ENCODE measurements around the gene ATP1A4. TPM values are rescaled to one million over a fixed set of nuclear protein-coding genes. Genes with fewer than 3 reads are reported as not detected.
"Not testable (repeated sequence)": the region's sequence is repeated elsewhere in the genome, so short reads cannot be mapped to it uniquely, and the experiment has no call there.

The ATP1A4 gene
- total RNA-seq = not detected

- H3K36me3 Mint-ChIP-seq = no peaks in the 10 kb centered on the region
- ChIA-PET CTCF (no interaction called here), POLR2A (no interaction called here)
- no peaks in the 10 kb centered on the region for H3K9me3 Mint-ChIP-seq
- no peak within 1 kb of the TSS for H3K27ac Mint-ChIP-seq
- no peaks in the 10 kb centered on the region for H3K4me1 Mint-ChIP-seq (ENCODE audit: low read depth)
- no peak for DNase-seq
- peaks cover 4% of the 10 kb centered on the region for H3K27me3 Mint-ChIP-seq
- intact Hi-C loops (cut with micrococcal nuclease) = no loop called here
- H3K4me3 Mint-ChIP-seq = no peak within 1 kb of the TSS
Observed at GRCh38 chr1:160151303-160151702, at the start of gene ATP1A4. ATP1A4 (plus strand) TSS chr1:160151603; CDS start chr1:160152041, 438 bp downstream.

- no peak for DNase-seq
- Mint-ChIP-seq H3K27ac (peak overlapping the region; percentile 9), H3K36me3 (no peaks in the 10 kb centered on the region), H3K9me3 (no peaks in the 10 kb centered on the region), H3K4me1 (ENCODE audit: low read depth) (peaks cover 25% of the 10 kb centered on the region), H3K4me3 (no peak overlapping the region), H3K27me3 (no peaks in the 10 kb centered on the region)
- ChIA-PET POLR2A (interaction anchor here (0.8 kb wide), 1 partner anchor 178 kb away, joined by 3 read pairs; no protein-coding TSS in a partner anchor), CTCF (interaction anchor here (0.6 to 7.2 kb wide), 23 partner anchors 8 to 314 kb away, joined by 3 to 77 read pairs (median 4); partner anchors contain the start of genes CASQ1, KCNJ9 and PEX19)
- intact Hi-C loops (cut with micrococcal nuclease) = loop anchor here (1.0 to 2.0 kb wide), 6 partner anchors 7 to 274 kb away; partner anchors contain the start of gene PEX19
Observed at GRCh38 chr1:160101717-160102522, 49.5 kb upstream of the ATP1A4 start.

GRCh38 chr1:160103658-160104408, 47.6 kb upstream of the ATP1A4 start:
- Mint-ChIP-seq H3K36me3 (no peaks in the 10 kb centered on the region), H3K27ac (no peak overlapping the region), H3K4me3 (no peak overlapping the region), H3K27me3 (no peaks in the 10 kb centered on the region), H3K4me1 (ENCODE audit: low read depth) (peaks cover 16% of the 10 kb centered on the region), H3K9me3 (no peaks in the 10 kb centered on the region)
- intact Hi-C loops (cut with micrococcal nuclease) = no loop called here
- POLR2A ChIA-PET = no interaction called here
- CTCF ChIA-PET = interaction anchor here (1.0 to 7.2 kb wide), 7 partner anchors 9 to 273 kb away, joined by 3 to 77 read pairs (median 8); no protein-coding TSS in a partner anchor
- DNase-seq = no peak

GRCh38 chr1:160104486-160104885, 46.9 kb upstream of the ATP1A4 start:
- Mint-ChIP-seq H3K36me3 (no peaks in the 10 kb centered on the region), H3K27me3 (no peaks in the 10 kb centered on the region), H3K9me3 (no peaks in the 10 kb centered on the region), H3K27ac (no peak overlapping the region), H3K4me3 (no peak overlapping the region), H3K4me1 (ENCODE audit: low read depth) (peaks cover 11% of the 10 kb centered on the region)
- no peak for DNase-seq
- intact Hi-C loops (cut with micrococcal nuclease) = no loop called here
- POLR2A ChIA-PET = no interaction called here
- CTCF ChIA-PET = interaction anchor here (1.4 to 7.2 kb wide), 7 partner anchors 17 to 272 kb away, joined by 3 to 77 read pairs (median 8); no protein-coding TSS in a partner anchor

- H3K27me3 Mint-ChIP-seq = no peaks in the 10 kb centered on the region
- H3K9me3 Mint-ChIP-seq = no peaks in the 10 kb centered on the region
- ChIA-PET POLR2A (no interaction called here), CTCF (interaction anchor here (0.9 to 7.2 kb wide), 9 partner anchors 18 to 271 kb away, joined by 3 to 70 read pairs (median 5); partner anchors contain the start of gene KCNJ9)
- no peak overlapping the region for H3K27ac Mint-ChIP-seq
- H3K4me1 Mint-ChIP-seq (ENCODE audit: low read depth) = peaks cover 9% of the 10 kb centered on the region
- H3K36me3 Mint-ChIP-seq = no peaks in the 10 kb centered on the region
- intact Hi-C loops (cut with micrococcal nuclease) = no loop called here
- DNase-seq = no peak
- no peak overlapping the region for H3K4me3 Mint-ChIP-seq
Observed at GRCh38 chr1:160105155-160105554, 46.2 kb upstream of the ATP1A4 start.

GRCh38 chr1:160107512-160107911, 43.9 kb upstream of the ATP1A4 start:
- CTCF ChIA-PET = interaction anchor here (1.4 to 2.5 kb wide), 4 partner anchors 60 to 269 kb away, joined by 3 to 18 read pairs (median 10); no protein-coding TSS in a partner anchor
- intact Hi-C loops (cut with micrococcal nuclease) = no loop called here
- no peak overlapping the region for H3K4me3 Mint-ChIP-seq
- no peak overlapping the region for H3K27ac Mint-ChIP-seq
- POLR2A ChIA-PET = no interaction called here
- no peaks in the 10 kb centered on the region for H3K4me1 Mint-ChIP-seq (ENCODE audit: low read depth)
- H3K36me3 Mint-ChIP-seq = no peaks in the 10 kb centered on the region
- peaks cover under 1% of the 10 kb centered on the region for H3K27me3 Mint-ChIP-seq
- no peaks in the 10 kb centered on the region for H3K9me3 Mint-ChIP-seq
- no peak for DNase-seq

GRCh38 chr1:160108888-160109662, 42.3 kb upstream of the ATP1A4 start:
- CTCF ChIA-PET = interaction anchor here (0.6 to 2.5 kb wide), 10 partner anchors 8 to 267 kb away, joined by 3 to 18 read pairs (median 4); partner anchors contain the start of gene IGSF8

GRCh38 chr1:160109686-160110085, 41.7 kb upstream of the ATP1A4 start:
- CTCF ChIA-PET = interaction anchor here (1.0 to 2.1 kb wide), 6 partner anchors 9 to 267 kb away, joined by 3 to 7 read pairs (median 4); partner anchors contain the start of gene IGSF8
- Mint-ChIP-seq H3K4me1 (ENCODE audit: low read depth) (no peaks in the 10 kb centered on the region), H3K36me3 (no peaks in the 10 kb centered on the region), H3K27me3 (peaks cover 3% of the 10 kb centered on the region), H3K4me3 (no peak overlapping the region), H3K27ac (no peak overlapping the region), H3K9me3 (no peaks in the 10 kb centered on the region)
- POLR2A ChIA-PET = no interaction called here
- intact Hi-C loops (cut with micrococcal nuclease) = loop anchor here (1.0 kb wide), 1 partner anchor 8 kb away; no protein-coding TSS in a partner anchor
- DNase-seq = no peak

More at GRCh38 chr1:160108888-160109662, 42.3 kb upstream of the ATP1A4 start:
- POLR2A ChIA-PET = no interaction called here
- no peaks in the 10 kb centered on the region for H3K36me3 Mint-ChIP-seq
- intact Hi-C loops (cut with micrococcal nuclease) = loop anchor here (1.0 kb wide), 1 partner anchor 8 kb away; no protein-coding TSS in a partner anchor
- no peak overlapping the region for H3K4me3 Mint-ChIP-seq
- no peak overlapping the region for H3K27ac Mint-ChIP-seq
- peaks cover 3% of the 10 kb centered on the region for H3K27me3 Mint-ChIP-seq
- no peaks in the 10 kb centered on the region for H3K9me3 Mint-ChIP-seq
- H3K4me1 Mint-ChIP-seq (ENCODE audit: low read depth) = no peaks in the 10 kb centered on the region
- DNase-seq = peak; percentile 47

- POLR2A ChIA-PET; H3K9me3 Mint-ChIP-seq; H3K27ac Mint-ChIP-seq; H3K36me3 Mint-ChIP-seq; DNase-seq; intact Hi-C loops (cut with micrococcal nuclease); H3K4me3 Mint-ChIP-seq; H3K4me1 Mint-ChIP-seq (ENCODE audit: low read depth): not testable (repeated sequence)
- CTCF ChIA-PET = interaction anchor here (2.1 kb wide), 1 partner anchor 11 kb away, joined by 7 read pairs; no protein-coding TSS in a partner anchor
- H3K27me3 Mint-ChIP-seq = peaks cover 11% of the 10 kb centered on the region
Observed at GRCh38 chr1:160111462-160111861, 39.9 kb upstream of the ATP1A4 start.

GRCh38 chr1:160112357-160112756, 39.0 kb upstream of the ATP1A4 start:
- Mint-ChIP-seq H3K27me3 (peaks cover 16% of the 10 kb centered on the region), H3K4me3 (no peak overlapping the region), H3K36me3 (no peaks in the 10 kb centered on the region), H3K27ac (no peak overlapping the region), H3K9me3 (no peaks in the 10 kb centered on the region), H3K4me1 (ENCODE audit: low read depth) (no peaks in the 10 kb centered on the region)
- ChIA-PET CTCF (interaction anchor here (0.9 to 1.5 kb wide), 2 partner anchors 9 to 265 kb away, joined by 3 read pairs; no protein-coding TSS in a partner anchor), POLR2A (no interaction called here)
- intact Hi-C loops (cut with micrococcal nuclease) = no loop called here
- no peak for DNase-seq

GRCh38 chr1:160113407-160113806, 38.0 kb upstream of the ATP1A4 start:
- H3K4me3 Mint-ChIP-seq = no peak overlapping the region
- no peak for DNase-seq
- no peaks in the 10 kb centered on the region for H3K9me3 Mint-ChIP-seq
- no peaks in the 10 kb centered on the region for H3K36me3 Mint-ChIP-seq
- no peaks in the 10 kb centered on the region for H3K4me1 Mint-ChIP-seq (ENCODE audit: low read depth)
- no peak overlapping the region for H3K27ac Mint-ChIP-seq
- H3K27me3 Mint-ChIP-seq = peaks cover 16% of the 10 kb centered on the region
- CTCF ChIA-PET = interaction anchor here (1.5 kb wide), 1 partner anchor 264 kb away, joined by 3 read pairs; no protein-coding TSS in a partner anchor
- POLR2A ChIA-PET = no interaction called here
- intact Hi-C loops (cut with micrococcal nuclease) = no loop called here

Data from activated CD4-positive, alpha-beta memory T cell treated with anti-CD3 and anti-CD28 coated beads for 36 hours (primary cell).